Panc1 (cell line): Measurements from ENCODE around the gene SIRT5. TPM values are rescaled to one million over a fixed set of nuclear protein-coding genes. Genes with fewer than 3 reads are reported as not detected.

ENCODE experiments used
- ATAC-seq: fragments of 200-7000 bp; cut with Tn5 transposase; 2 replicates; pipeline ENCODE4 v1.9.1; 2020; ENCODE audit warnings: mild to moderate bottlenecking, moderate library complexity
- BruUV-seq: library from RNA; stranded (reverse); fragments of 400-500 nt; replicated peaks from 2 replicates; lab custom pipeline; 2021; lab: Mats Ljungman, UMichigan
- CTCF ChIA-PET: fragments of 300-600 bp; sonication (Branson Sonifier 250); formaldehyde crosslinking; loops from one replicate; lab custom pipeline; 2022; ENCODE audit warnings: antibody characterized with exemption; lab: Charles Lee
- POLR2A ChIA-PET: fragments of 300-600 bp; sonication (Branson Sonifier 250); formaldehyde crosslinking; loops from one replicate; lab custom pipeline; 2022; ENCODE audit warnings: antibody characterized with exemption; lab: Charles Lee
- DNase-seq: peaks from one replicate; pipeline ENCODE4 v3.0.0-alpha.2; 2010; ENCODE audit warnings: low read depth, low spot score
- H3K27ac ChIP-seq: 2 replicates; pipeline ENCODE4 v1.5.1; 2011; ENCODE audit warnings: mild to moderate bottlenecking, low read length, inconsistent platforms
- H3K27me3 ChIP-seq: fragments of 200-500 bp; sonication (Bioruptor generic); 2 replicates; pipeline ENCODE4 v1.6.0; 2014; ENCODE audit warnings: low read length, inconsistent platforms; ENCODE audit not compliant: control insufficient read depth, insufficient read depth
- H3K36me3 ChIP-seq: fragments of 200-500 bp; sonication (Bioruptor generic); 2 replicates; pipeline ENCODE4 v1.5.1; 2014; ENCODE audit warnings: inconsistent platforms, mild to moderate bottlenecking, low read length, moderate library complexity; ENCODE audit not compliant: control insufficient read depth, insufficient read depth
- H3K4me1 ChIP-seq: 2 replicates; pipeline ENCODE4 v1.5.1; 2011; ENCODE audit warnings: inconsistent platforms, mild to moderate bottlenecking, low read length, moderate library complexity; ENCODE audit not compliant: control insufficient read depth, insufficient read depth
- H3K4me3 ChIP-seq, 2 experiments: 2 replicates each; pipeline ENCODE4 v1.5.1; 2011 to 2012; ENCODE audit warnings: low read depth in 2 of 2, low read length in 2 of 2, mild to moderate bottlenecking in 2 of 2, inconsistent platforms in 1 of 2, moderate library complexity in 1 of 2
- H3K9me3 ChIP-seq: fragments of 200-500 bp; sonication (Bioruptor generic); 2 replicates; pipeline ENCODE4 v1.5.1; 2014; ENCODE audit warnings: low read depth, mild to moderate bottlenecking, inconsistent platforms, low read length, moderate library complexity; ENCODE audit not compliant: control insufficient read depth, insufficient read depth
- POLR2AphosphoS5 ChIP-seq: IDR thresholded peaks from 2 replicates; pipeline ENCODE4 v1.6.1; 2012; ENCODE audit warnings: mild to moderate bottlenecking, low read depth, low read length, moderate library complexity
- REST ChIP-seq, 2 experiments: IDR thresholded peaks; 2 replicates each; pipeline ENCODE4 v1.6.1; 2011 to 2012; ENCODE audit warnings: low read depth in 2 of 2, control low read depth in 1 of 2, low read length in 1 of 2, mild to moderate bottlenecking in 1 of 2, moderate library complexity in 1 of 2; ENCODE audit not compliant: insufficient read depth in 1 of 2
- SIN3A ChIP-seq: IDR thresholded peaks from 2 replicates; pipeline ENCODE4 v1.6.1; 2012; ENCODE audit warnings: low read depth, mild to moderate bottlenecking, low read length, moderate library complexity, borderline replicate concordance; ENCODE audit not compliant: insufficient read depth
- TCF7L2 ChIP-seq: IDR thresholded peaks from 2 replicates; pipeline ENCODE4 v1.6.1; 2011; ENCODE audit warnings: mild to moderate bottlenecking, low read depth, low read length, inconsistent platforms
- in situ Hi-C: cut with HindIII; loops from 2 replicates; pipeline ENCODE4 v1.10.0; 2016; ENCODE audit warnings: low sequenced_read_pairs, low pct_unique_long_range_greater_than_20kb
- intact Hi-C: fragments of 100-400 bp; cut with micrococcal nuclease; formaldehyde crosslinking; loops from one replicate; pipeline ENCODE4 v1.10.0; 2022; ENCODE audit not compliant: unreplicated experiment
- total RNA-seq: library from RNA; stranded (reverse); gene quantifications from one replicate; pipeline ENCODE4 v1.2.1, GENCODE V29; 2021; ENCODE audit not compliant: unreplicated experiment
- TF ChIP-seq, protein P1 (sequence below): fragments of 450-650 bp; IDR thresholded peaks from 2 replicates; pipeline ENCODE4 v1.5.1; 2017; ENCODE audit warnings: mild to moderate bottlenecking

SIRT5 gene
- total RNA-seq, 1 experiment from 2014 or later = 11.0 TPM

DNA sequence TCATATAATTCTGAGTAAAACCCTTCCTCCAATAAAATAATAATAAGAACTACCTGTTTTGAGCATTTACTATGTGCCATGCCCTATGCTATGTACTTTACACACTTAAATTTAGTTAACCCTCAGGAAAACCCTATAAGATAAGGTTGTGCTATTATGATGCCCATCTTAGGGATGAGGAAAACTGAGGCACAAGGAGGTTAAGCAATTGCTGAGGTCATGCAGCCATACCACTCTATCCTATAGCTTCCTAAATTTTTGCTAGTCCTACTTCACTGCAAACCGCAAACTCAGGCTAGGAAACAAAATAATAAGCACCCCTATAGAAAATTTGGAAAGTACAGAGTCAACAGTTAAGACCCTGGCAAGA, 48.1 kb upstream of the SIRT5 start:
- Histone ChIP-seq H3K27ac (no peak overlapping the region), H3K9me3 (no peaks in the 10 kb centered on the region), H3K27me3 (no peaks in the 10 kb centered on the region), H3K36me3 (no peaks in the 10 kb centered on the region), H3K4me1 (no peaks in the 10 kb centered on the region), H3K4me3 (no peak overlapping the region)
- no peak for TF ChIP-seq POLR2AphosphoS5
- TF ChIP-seq REST (IDR thresholded peaks at IDR 0.05; ENCODE audit: insufficient read depth in 1 of 2, low read depth in 2 of 2, low read length in 1 of 2) = no peak
- no peak for TF ChIP-seq TCF7L2
- TF ChIP-seq SIN3A = no peak
- TF ChIP-seq, protein P1, sequence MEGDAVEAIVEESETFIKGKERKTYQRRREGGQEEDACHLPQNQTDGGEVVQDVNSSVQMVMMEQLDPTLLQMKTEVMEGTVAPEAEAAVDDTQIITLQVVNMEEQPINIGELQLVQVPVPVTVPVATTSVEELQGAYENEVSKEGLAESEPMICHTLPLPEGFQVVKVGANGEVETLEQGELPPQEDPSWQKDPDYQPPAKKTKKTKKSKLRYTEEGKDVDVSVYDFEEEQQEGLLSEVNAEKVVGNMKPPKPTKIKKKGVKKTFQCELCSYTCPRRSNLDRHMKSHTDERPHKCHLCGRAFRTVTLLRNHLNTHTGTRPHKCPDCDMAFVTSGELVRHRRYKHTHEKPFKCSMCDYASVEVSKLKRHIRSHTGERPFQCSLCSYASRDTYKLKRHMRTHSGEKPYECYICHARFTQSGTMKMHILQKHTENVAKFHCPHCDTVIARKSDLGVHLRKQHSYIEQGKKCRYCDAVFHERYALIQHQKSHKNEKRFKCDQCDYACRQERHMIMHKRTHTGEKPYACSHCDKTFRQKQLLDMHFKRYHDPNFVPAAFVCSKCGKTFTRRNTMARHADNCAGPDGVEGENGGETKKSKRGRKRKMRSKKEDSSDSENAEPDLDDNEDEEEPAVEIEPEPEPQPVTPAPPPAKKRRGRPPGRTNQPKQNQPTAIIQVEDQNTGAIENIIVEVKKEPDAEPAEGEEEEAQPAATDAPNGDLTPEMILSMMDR = no peak
- in situ Hi-C loops (no loop called here), intact Hi-C loops (no loop called here)
- ChIA-PET POLR2A (no interaction called here), CTCF (interaction anchor here (0.7 kb wide), 1 partner anchor 66 kb away, joined by 8 read pairs; no protein-coding TSS in a partner anchor)
- no TSS peak for BruUV-seq
- DNase-seq (no peak), ATAC-seq (no peak)

DNA sequence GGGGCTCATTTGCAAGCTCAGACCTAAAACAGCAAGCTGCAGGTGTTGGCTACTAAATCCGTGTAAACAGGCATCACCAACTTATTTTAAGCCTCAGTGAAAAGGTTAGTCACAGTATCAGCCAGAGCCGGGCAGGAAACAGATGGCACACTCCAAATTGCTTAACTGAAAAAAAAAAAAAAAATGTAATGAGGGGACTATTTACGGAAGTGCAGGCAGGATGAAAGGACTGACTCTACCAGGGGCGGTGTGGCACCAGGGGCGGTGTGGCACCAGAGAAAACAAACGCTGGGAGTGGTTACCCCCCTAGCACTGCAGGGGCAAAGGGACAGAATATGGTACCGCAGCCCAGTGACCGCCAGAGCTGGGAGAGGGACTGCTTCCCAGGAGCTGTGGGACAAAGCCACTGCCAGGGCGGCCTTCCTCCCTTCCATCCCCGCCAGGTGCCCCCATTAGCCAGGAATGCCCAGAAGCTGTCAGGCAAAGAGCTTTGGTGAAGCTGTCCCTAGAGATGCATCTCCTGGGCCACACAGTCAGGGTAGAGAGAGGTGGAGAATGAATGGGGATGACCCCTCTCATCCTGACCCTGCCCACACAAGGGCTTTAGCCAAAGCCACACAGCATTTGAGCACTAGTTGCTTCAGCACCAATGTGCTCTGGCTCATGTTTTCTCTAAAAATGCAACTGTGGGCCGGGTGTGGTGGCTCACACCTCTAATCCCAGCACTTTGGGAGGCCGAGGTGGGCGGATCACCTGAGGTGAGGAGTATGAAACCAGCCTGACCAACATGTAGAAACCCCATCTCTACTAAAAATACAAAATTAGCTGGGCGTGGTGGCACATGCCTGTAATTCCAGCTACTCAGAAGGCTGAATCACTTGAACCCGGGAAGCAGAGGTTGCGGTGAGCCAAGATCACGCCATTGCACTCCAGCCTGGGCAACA, 47.4 kb upstream of the SIRT5 start:
- ChIA-PET POLR2A (no interaction called here), CTCF (interaction anchor here (0.7 kb wide), 1 partner anchor 65 kb away, joined by 8 read pairs; no protein-coding TSS in a partner anchor)
- intact Hi-C loops = no loop called here

More for the DNA sequence above, 47.4 kb upstream of the SIRT5 start:
- BruUV-seq = no TSS peak
- DNase-seq = no peak
- Histone ChIP-seq H3K27ac (no peak overlapping the region), H3K4me3 (no peak overlapping the region), H3K4me1 (no peaks in the 10 kb centered on the region), H3K27me3 (no peaks in the 10 kb centered on the region), H3K9me3 (no peaks in the 10 kb centered on the region), H3K36me3 (no peaks in the 10 kb centered on the region)
- in situ Hi-C loops = no loop called here
- no peak for TF ChIP-seq TCF7L2
- no peak for TF ChIP-seq POLR2AphosphoS5
- TF ChIP-seq, protein P1 = no peak
- no peak for TF ChIP-seq SIN3A
- TF ChIP-seq REST (IDR thresholded peaks at IDR 0.05; ENCODE audit: insufficient read depth in 1 of 2, low read depth in 2 of 2, low read length in 1 of 2) = no peak
- ATAC-seq = no peak
